HG03571 (cell line): Measurements from ENCODE around the gene PSMG4.

ENCODE experiments used
- ATAC-seq: cut with Tn5 transposase; IDR thresholded peaks from one replicate; pipeline ENCODE4 v1.9.1; 2021; ENCODE audit not compliant: unreplicated experiment

The PSMG4 gene

DNA sequence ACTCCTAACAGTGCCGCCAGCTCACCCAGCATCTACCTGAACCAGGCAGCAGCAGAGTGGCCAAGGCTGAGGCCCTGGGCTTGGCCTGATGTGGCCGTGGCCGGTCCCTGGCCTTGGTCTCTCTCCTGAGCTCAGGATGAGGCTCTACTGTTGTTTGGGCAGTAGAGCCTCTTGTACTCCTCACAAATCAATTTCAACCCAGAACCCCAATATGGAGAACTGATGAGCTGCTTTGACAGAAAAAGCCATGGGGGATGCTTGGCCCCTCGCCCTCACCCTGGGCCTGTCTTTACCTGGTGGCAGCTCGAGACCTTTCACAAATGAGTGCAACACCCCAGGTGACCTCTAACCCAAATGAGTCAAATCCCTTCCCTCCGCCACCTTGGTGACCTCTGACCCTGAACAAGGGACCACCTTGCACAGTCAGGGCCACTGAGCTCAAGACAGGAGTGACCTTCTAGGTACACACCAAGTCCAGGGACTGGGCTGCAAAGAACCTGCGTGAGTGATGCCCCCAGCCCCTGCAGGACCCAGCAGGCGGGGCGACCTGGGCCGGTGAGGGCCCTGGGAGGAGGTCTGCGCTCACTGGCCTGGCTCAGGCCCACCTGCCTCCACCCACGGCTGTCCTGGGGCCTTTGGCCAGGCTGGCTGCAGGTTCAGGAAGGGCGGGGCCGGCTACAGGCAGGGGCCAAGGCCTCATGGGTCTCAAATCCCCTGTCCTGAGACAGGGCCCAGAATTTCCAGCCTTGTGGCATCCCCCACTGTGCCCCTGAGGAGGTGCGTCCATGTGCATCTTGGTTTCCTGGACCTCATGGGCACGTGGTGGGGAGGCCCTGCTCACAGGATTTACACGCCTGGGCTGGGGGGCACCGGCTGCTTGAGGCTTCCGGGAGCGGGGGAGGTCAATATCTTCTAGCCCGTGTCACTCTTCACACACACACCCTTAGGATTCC is 30.2 kb downstream of the PSMG4 start:
- ATAC-seq: no peak

DNA sequence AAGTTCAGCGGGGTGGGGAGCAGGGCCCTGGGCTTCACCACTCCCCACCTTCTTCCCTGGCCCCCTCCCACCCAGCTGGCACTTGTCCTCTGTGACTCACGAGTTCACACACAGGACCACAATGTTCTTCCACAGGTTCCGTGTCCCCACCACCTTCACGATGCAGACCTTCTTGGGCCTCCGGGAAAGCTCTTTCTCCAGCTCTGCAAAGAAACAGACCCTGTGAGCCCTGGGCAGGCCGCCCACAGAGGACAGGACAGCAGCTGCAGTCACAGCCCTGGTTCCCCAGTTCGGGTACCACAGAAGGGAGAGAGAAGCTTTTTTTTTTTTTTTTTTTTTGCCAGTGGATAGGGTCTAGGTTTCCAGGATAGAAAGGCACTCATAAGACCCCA is 30.9 kb downstream of the PSMG4 start:
- ATAC-seq: no peak

DNA sequence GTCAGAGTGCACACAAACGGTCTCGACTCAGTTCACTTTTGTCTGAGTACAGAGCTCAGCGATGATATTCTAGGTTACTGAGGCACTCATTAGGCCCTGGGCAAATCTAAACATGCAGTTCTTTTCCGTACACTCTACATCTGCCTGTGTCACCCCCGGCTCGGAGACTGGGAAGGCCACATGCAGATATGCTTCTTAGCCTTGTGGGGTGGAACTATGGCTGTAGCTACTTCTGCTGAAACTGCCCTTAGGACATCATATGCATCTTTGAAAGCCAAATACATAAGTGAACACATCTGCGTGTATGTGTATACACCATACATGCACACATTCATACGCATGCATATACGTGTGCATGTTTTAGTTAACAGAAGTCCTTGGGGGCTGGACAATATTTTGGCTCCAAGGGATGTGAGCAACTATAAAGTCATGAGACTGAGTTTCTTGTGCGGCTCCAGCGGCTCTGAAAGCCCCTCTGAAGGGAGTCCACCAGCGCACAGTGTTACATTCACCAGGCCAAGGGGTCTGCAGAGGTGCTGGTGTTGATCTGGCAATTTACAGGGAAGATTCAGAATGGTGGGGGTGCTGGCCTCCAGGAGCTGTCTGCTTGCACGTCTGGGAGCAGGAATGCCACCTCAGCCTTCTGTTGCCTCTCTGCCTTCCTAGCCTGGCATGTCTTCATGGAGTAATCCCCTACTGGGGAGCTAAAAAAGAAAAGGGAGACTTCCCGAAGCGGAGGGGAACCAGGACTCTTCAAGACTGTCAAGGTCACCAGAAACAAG is 31.6 kb downstream of the PSMG4 start:
- no peak for ATAC-seq

DNA sequence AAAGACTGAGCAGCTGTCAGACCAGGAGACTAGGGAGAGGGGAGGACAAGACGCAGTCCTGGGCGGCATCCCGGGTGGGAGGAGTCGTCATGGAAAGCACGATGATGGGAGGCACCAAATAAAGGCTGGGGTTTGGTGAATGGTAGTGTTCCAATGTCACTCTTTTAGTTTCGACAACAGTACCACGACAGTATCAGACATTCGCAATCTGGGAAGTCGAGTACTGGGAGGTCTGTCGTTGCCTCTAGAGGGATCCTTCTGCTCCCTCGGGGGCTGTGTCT is 32.1 kb downstream of the PSMG4 start:
- no peak for ATAC-seq

DNA sequence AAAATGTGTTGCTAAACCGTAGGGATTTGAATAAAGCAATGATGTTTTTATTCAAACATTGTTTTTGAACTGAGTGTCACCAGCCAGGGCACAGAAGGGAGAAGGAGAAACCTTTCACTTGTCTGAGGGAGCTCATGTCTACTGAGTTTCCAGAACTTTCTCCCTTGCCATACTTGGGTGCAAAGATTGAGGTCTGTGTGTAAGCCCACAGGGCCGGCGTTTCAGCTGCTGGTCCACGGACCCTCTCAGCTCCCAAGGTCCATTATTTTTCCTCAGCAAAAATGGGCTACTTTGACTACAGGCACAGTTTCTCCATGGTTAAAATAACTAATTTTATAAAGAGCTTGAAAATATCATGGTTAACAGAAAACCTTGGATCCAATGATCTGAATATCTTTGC is 32.6 kb downstream of the PSMG4 start:
- ATAC-seq: no peak

DNA sequence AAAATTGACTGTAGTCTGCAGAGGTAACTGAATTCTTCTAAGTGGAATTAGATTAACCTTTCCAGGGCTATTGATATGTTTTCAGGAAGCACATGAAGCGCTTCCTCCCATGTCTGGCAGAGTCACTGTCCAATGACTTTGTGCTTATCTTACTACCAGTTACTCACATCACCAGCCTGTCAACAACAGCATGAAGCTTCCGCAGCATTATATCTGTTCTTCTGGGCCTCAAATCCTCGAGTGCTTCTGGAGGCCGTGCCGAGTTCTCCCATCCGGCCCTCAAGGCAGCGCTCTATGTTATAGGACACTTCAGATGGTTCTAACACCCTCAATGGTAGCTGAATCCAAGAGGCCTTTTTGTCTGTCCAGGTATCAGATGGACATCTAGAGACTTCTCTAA is 33.2 kb downstream of the PSMG4 start:
- no peak for ATAC-seq

DNA sequence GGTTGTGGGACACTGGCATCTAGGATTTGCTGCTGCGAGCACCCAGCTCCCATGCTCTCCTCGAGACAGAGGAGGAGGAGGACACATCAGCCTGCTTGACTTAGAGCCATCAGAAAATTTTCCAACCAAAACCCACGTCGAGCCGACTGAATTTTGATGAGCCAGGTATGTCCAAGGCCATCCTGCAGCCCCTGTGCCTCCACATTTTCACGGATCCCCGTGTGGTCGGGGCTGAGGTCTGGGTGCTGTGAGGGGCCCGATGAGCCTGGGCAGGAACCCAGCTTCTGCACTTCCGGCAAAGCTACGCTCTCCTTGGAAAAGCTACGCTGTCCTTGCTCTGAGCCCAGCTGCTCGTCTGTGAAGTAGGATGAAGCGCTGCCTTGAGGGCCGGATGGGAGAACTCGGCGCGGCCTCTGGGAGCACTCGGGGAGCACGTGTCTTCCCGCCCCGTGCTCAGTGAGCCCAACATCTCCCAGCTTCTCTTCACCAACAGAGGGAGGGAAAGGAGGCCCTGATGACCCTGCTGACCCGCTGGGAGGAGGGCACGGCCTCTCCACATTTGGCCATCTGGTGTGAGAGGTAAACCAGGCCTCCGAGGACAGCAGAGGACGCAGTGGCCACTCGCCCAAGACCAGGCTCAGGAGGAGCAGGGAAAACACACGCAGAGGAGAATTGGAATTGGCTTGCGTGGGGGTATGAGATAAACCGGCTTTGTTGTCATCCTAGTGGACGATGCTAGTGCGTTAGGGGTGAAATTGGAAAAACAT is 33.9 kb downstream of the PSMG4 start:
- ATAC-seq: no peak

DNA sequence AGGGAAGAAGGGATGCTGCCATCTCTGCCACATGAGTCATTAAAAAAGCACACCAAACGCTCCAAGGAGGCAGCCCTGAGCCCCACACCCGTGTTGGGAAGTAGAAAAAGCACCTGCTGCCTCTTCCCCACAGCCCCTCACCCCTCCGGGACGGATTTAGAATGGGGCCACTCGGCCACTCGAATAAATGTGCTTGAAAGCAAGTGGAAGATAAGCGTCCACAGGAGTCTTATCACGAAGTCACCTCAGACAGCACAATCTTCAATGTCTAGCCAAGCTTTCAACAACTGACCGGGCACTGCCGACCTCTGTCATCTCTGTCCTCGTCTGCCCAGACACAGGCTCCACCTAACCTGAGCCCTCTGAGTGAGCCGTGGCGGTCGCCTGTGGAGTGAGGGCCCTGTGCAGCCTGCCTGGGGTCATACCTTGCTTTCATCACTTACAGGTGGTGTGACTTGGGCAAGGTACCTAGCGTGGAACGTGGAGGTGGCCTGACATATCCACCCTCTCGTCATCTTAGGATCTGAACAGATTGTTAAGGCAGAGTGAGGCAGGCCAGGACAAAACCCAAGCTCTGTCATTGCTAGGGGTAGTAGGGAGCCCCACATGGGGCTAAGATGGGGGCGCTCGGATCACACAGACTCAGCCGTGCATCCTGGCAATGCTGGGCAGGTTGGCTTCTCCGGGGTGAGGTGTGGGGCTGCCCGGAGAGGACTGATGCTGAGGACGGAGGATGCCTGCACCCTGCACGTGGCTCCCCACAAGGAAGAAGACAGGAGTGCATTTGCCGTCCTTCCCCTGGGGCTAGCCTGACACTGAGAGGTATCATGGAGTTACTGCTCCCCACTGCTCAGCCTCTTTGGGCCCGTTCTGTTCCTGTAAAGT is 34.8 kb downstream of the PSMG4 start:
- no peak for ATAC-seq

DNA sequence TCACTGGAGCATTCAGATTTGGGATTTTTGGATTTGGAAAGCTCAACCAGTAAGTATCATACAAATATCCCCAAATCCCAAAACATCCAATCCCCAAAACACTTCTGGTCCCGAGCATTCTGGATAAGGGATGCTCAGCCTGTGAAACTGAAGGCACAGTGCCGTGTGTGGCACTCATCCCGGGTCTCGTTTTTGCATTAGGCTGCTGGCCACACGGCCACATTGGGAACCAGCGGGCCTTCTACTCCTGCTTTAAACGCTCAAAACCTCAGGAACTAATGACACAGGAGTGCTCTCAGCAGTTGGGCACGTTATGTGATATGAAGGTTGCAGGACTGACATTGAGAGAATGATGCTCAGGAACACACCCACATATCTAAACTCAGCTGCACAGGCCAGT is 35.6 kb downstream of the PSMG4 start:
- ATAC-seq: no peak

DNA sequence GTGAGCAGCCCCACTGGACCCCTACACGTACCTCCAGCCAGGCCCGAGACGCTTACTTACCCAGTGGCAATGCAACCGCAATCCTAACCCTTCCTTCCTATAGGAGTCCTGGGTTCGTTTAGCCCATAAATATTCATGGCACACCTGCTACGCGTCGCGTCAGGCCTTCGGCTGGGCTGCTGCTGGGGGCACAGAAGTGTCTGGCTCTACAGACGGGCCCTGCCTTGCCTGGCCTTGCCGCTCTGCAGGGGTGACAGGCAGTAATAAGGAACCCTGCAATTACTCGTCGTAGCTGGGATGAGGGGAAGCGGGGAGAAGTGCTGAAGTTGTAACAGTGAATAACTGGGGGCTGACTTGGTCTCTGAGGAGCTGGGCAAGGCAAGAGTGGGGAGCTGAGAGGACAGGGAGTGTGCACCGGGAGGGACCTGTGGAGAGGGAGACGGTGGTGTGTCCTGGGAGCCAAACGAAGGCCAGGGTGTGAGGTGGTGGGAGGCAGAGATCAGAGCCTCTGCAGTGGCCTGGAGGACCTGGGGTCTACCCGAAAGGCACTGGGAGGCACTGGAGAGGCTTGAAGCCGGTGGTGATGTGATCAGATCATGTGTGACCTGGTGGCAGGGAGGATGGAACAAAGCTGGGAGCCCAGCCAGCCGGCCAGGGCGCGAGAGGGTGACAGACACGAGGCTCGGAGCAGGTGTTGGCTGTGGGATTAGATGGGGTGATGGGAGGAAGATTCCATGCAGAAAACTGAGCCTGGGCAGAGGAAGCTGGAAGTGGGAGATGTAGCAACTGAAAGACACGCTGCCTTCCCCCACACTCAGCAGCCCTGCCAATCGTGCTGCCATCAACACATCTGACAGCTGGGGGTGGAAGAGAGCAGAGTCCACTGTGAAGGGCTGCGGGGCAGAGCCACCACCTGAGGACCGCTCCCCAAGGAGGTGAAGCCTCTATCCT is 36.4 kb downstream of the PSMG4 start:
- ATAC-seq: no peak

DNA sequence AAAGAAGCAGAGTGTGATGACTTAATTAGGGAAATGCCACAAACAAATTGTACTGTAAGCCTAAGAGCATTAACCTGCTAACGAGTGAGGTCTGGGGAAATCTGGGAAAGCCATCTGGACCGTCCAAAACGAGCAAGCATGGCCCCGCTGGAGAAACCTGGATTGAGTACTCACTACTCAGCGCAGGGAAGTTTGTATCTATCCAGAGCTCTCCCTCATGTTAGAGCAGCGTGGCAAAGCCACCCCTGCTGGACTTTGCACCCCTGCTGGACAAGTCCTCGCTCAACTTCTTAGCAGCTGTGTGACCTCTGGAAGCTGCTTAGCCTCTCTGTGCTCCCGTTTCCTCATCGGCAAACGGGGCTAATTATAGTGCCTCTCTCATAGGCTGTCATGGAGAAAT is 37.3 kb downstream of the PSMG4 start:
- no peak for ATAC-seq

DNA sequence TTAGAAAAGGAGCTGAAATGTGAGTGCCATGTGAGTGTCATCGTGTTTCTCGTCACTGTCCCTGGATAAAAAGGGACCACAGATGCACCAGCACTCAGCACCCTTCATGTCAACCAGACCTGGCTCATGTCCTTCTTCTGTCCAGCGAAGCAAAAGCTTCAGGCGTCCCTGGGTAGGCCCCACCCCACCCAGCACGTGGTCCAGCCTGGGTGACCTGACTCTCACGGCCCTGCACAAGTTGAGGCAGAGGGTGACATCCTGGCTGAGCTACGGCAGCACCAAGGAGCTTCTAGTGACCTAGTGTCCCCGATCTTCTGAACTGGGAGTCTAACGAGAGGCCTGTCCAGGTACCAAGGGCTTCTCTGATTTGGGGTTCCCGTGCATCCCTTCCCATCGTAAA is 37.8 kb downstream of the PSMG4 start:
- ATAC-seq: no peak

DNA sequence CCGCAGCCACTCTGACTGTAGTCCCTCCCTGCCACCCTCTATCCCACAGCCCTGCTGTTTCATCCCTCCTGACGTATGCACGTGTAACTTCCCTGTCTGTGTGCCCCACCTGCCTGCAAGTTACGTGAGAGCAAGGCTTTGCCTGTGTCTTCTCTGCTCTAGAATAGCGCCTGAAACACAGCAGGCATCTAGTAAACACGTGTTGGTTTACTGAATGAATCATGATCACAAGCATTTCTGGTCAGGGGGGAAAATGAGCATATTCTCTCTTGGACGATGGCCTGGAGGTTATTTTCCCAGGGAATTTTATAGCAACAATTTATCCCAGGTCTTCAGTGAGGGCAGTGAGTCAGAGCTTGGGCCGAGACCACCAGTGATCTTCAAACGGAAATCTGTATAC is 38.3 kb downstream of the PSMG4 start:
- no peak for ATAC-seq

DNA sequence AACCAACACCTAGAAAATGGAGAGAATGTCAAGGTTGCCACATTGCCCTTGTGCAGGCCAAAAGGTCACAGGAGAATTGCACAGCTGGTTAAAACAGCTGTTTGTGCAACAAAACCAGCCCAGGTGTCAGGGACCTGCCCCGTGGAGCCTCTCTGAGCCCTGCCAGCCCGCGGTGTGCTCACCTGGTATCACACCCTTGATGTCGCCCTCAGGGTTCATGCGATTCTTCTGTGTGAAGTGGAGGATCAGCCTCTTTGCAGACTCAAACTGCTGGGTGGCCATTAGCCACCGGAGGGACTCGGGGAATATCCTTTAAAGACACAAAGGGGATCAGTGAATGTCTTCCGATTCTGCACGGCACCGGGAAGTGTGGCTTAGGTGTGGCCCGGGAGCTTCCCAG is 39.2 kb downstream of the PSMG4 start:
- ATAC-seq: no peak

DNA sequence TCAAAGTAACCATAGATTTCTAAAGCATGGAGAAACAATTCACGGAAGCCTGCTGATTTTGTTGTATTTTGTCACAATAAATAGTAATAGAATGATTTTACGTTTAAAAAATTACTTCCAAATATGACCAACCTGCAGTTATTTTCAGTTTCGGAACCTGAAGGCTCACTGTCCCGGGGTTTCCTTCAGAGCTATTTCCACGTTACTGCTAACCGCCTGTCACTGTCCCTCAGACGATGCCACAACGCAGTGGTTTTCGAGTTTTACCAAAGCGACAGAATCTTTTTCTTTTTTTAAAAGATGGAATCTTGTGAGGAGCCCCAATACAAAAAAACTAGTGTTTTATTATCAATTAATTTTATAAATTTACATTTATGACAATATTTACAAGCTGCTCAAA is 40.5 kb downstream of the PSMG4 start:
- ATAC-seq: no peak

DNA sequence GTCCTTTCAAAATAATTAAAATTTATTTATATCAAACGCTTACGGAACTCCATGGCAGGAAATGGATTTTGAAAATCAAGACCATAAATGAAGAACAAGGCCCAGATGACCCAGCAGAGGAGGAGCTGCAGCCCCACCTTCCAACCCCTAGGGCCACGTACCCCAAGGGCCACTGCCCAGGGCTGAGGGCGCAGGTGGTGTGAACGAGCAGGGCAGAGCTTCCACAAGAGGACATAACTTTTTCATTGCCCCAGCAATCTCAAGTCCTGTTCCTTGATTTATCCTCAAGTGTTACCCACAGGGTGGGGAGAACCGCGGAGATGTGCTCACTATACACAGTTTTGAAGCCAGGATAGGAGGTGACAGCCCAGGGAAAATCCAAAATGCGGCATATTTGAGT is 42.8 kb downstream of the PSMG4 start:
- no peak for ATAC-seq

DNA sequence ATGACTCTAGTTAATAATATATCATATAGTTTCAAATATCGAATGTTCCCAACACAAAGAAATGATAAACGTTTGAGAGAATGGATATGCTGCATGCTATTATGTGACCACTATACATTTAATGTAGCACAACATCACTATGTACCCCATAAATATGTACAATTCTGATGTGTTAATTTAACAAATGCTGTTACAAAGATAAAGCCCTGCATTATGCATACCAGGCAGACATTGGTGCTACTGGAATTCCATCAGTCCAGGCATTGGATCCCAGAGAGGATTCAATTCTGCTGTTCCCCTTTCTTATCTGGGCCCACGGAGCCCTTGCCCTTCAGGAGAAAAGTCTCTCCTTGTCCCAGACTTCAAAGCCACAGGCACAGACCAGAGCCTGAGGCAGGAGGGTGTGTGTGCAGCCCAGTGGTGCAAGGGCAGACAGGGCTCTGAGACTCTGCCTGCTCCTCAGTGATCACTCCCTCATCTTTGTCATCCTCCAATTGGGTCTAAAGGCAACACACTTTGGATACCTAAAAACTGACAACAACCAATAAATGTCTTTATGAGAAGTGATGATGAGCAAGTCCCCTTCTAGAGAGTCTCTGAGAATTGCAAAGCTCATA is 45.2 kb downstream of the PSMG4 start:
- ATAC-seq: no peak

DNA sequence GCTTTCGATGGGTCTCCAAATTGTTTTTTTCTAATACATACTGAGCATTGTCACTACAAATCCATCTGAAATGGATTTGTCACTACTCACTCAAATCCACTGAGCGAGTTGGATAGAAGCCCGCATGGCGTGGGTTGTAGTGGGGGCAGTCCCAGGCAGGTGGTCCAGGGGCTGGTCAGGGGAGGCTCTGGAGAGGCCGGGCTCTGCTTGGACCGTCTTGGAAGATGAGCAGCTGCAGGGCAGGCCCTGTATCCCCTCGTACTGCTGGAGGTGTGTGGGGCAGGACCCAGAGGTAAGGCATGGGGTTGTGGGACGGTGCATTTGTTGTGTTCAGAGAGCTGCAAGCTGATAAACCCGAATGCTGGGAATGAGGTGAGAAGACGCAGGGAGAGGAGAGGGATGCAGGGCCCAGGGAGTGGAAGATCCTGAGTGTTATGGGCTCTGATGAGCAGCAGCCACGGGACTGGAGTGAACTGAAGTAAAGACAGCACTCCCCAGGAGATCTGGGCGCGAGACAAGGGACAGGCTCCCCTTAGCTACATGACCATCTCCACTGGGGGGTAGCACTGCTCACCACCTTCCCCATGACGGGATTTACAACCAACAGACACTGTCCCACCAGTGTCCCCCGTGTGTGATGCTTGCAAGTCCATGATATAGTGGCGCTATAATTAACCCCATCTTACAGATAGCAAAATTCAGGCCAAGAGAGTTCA is 45.9 kb downstream of the PSMG4 start:
- no peak for ATAC-seq

DNA sequence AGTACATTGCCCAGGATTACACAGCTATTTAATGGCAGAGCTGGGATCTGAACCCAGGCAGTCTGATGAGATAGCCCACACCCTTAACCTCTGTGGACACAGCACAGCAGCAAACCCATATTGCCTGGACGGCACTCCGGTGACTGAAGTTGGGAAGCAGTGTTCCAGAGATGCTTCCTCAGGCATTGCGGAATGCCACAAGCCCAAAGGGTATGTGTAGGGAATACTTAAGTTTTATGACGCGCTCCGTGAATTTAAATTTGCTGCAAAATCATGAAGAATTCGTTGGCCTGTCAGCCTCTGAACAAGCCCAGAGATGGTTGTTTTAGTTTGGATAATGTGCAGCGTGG is 46.4 kb downstream of the PSMG4 start:
- ATAC-seq: no peak
